ENCODE results near the gene CHRM4.

Gene CHRM4

DNA sequence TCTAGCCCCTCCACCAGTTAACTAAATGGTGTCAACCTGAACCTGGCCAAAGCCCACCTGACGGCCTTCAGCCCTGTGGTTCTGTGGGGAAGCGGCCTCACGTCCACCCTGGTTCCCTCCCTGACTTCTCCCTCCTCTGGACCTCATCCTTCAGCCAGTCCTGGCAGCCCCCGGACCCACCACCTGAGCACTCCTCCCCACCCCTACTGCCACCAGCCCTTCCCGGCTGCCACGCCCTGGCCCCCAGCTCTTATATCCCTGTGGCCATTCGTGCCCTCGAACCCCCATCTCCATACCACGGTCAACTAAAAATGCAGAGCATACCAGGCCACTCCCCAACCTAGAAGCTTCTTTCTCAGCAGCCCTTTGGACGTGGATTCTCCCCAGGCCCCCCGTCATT, 14.3 kb downstream of the CHRM4 start:
- Histone ChIP-seq H3K9me3 (ENCODE audit: insufficient read depth, low read length) (no peaks in the 10 kb centered on the region), H3K27me3 (ENCODE audit: low read length) (no peaks in the 10 kb centered on the region), H3F3A (ENCODE audit: insufficient read depth) (no peaks in the 10 kb centered on the region), H3K27ac (ENCODE audit: low read depth, low read length) (no peak overlapping the region), H3K79me2 (ENCODE audit: insufficient read depth, low read length) (no peaks in the 10 kb centered on the region), H3K36me3 (ENCODE audit: low read length) (no peaks in the 10 kb centered on the region), H4K20me1 (ENCODE audit: low read depth, low read length) (no peaks in the 10 kb centered on the region), H3K4me3 (ENCODE audit: insufficient read depth, low read length, poor library complexity, severe bottlenecking) (no peak overlapping the region), H3K9me2 (replicated peaks; ENCODE audit: insufficient read depth, low read length) (no peaks in the 10 kb centered on the region), H2AFZ (ENCODE audit: low read depth, low read length, severe bottlenecking) (no peak overlapping the region), H3K9ac (ENCODE audit: low read length) (no peak overlapping the region), H3K4me2 (ENCODE audit: low read depth, low read length, poor library complexity, severe bottlenecking) (no peak overlapping the region)
- TF ChIP-seq CTCF (IDR thresholded peaks at IDR 0.05; ENCODE audit: insufficient read depth, low read length, poor library complexity, severe bottlenecking) (no peak), EZH2phosphoT487 (conservative IDR thresholded peaks at IDR 0.05; ENCODE audit: low read length) (no peak)

- no peak overlapping the region for H2AFZ ChIP-seq (ENCODE audit: low read depth, low read length, severe bottlenecking)
- no peaks in the 10 kb centered on the region for H4K20me1 ChIP-seq (ENCODE audit: low read depth, low read length)
- H3K4me2 ChIP-seq (ENCODE audit: low read depth, low read length, poor library complexity, severe bottlenecking) = no peak overlapping the region
- no peaks in the 10 kb centered on the region for H3K9me3 ChIP-seq (ENCODE audit: insufficient read depth, low read length)
- no peaks in the 10 kb centered on the region for H3K27me3 ChIP-seq (ENCODE audit: low read length)
- no peak for TF ChIP-seq CTCF (IDR thresholded peaks at IDR 0.05; ENCODE audit: insufficient read depth, low read length, poor library complexity, severe bottlenecking)
- no peak for TF ChIP-seq EZH2phosphoT487 (conservative IDR thresholded peaks at IDR 0.05; ENCODE audit: low read length)
- H3K36me3 ChIP-seq (ENCODE audit: low read length) = no peaks in the 10 kb centered on the region
- no peak overlapping the region for H3K9ac ChIP-seq (ENCODE audit: low read length)
- no peaks in the 10 kb centered on the region for H3F3A ChIP-seq (ENCODE audit: insufficient read depth)
- H3K4me3 ChIP-seq (ENCODE audit: insufficient read depth, low read length, poor library complexity, severe bottlenecking) = no peak overlapping the region
- H3K79me2 ChIP-seq (ENCODE audit: insufficient read depth, low read length) = no peaks in the 10 kb centered on the region
- no peak overlapping the region for H3K27ac ChIP-seq (ENCODE audit: low read depth, low read length)
- no peaks in the 10 kb centered on the region for H3K9me2 ChIP-seq (replicated peaks; ENCODE audit: insufficient read depth, low read length)
These were observed 15.1 kb downstream of the CHRM4 start for GRCh38 chr11:46376258-46377050.

- Histone ChIP-seq H3K27ac (ENCODE audit: low read depth, low read length) (no peak overlapping the region), H3K4me2 (ENCODE audit: low read depth, low read length, poor library complexity, severe bottlenecking) (no peak overlapping the region), H2AFZ (ENCODE audit: low read depth, low read length, severe bottlenecking) (no peak overlapping the region), H3K27me3 (ENCODE audit: low read length) (no peaks in the 10 kb centered on the region), H3K79me2 (ENCODE audit: insufficient read depth, low read length) (no peaks in the 10 kb centered on the region), H3K9ac (ENCODE audit: low read length) (no peak overlapping the region), H3K36me3 (ENCODE audit: low read length) (no peaks in the 10 kb centered on the region), H3K9me2 (replicated peaks; ENCODE audit: insufficient read depth, low read length) (no peaks in the 10 kb centered on the region), H3K4me3 (ENCODE audit: insufficient read depth, low read length, poor library complexity, severe bottlenecking) (no peak overlapping the region), H3K9me3 (ENCODE audit: insufficient read depth, low read length) (no peaks in the 10 kb centered on the region), H3F3A (ENCODE audit: insufficient read depth) (no peaks in the 10 kb centered on the region), H4K20me1 (ENCODE audit: low read depth, low read length) (no peaks in the 10 kb centered on the region)
- TF ChIP-seq CTCF (IDR thresholded peaks at IDR 0.05; ENCODE audit: insufficient read depth, low read length, poor library complexity, severe bottlenecking) (no peak), EZH2phosphoT487 (conservative IDR thresholded peaks at IDR 0.05; ENCODE audit: low read length) (no peak)
These were observed 16.0 kb downstream of the CHRM4 start for GRCh38 chr11:46375392-46376101.

Data from SU-DHL-6 (cell line).